DMS114 treated with DMSO at 0.1 percent for 48 hours (cell line): Measurements from ENCODE around the gene RIPOR1.

Experiments
- DNase-seq: peaks from one replicate; lab custom pipeline; 2025; ENCODE audit not compliant: unreplicated experiment; lab: John Stamatoyannopoulos, UW

The RIPOR1 gene

GRCh38 chr16:67594956-67595355, 66.3 kb downstream of the RIPOR1 start:
- no peak for DNase-seq
